H1 (cell line): ENCODE results near the gene CERT1. TPM values are rescaled to one million over a fixed set of nuclear protein-coding genes. Genes with fewer than 3 reads are reported as not detected.

ENCODE experiments used
- CTCF ChIA-PET: fragments of 300-600 bp; sonication (Branson Sonifier 250); formaldehyde crosslinking; loops from one replicate; lab custom pipeline; 2021; ENCODE audit not compliant: partially characterized antibody; lab: Charles Lee
- POLR2A ChIA-PET: fragments of 300-600 bp; sonication (Branson Sonifier 250); formaldehyde crosslinking; loops from one replicate; lab custom pipeline; 2021; ENCODE audit warnings: inconsistent platforms; ENCODE audit not compliant: partially characterized antibody; lab: Charles Lee
- DNase-seq, 2 experiments: peaks; one replicate each; pipeline versions ENCODE4 v3.0.0 to v3.0.0-alpha.2; 2010 to 2022; ENCODE audit warnings: low spot score in 2 of 2, low read depth in 1 of 2, mixed read lengths in 1 of 2
- FAIRE-seq: peaks from 2 replicates; lab custom pipeline; 2011; peaks lifted over from hg19 to GRCh38; lab: Jason Lieb, UNC
- H2AFZ ChIP-seq: 2 replicates; pipeline ENCODE4 v1.8.1; 2012; ENCODE audit warnings: low read length, inconsistent platforms
- H2AK5ac ChIP-seq: 2 replicates; pipeline ENCODE4 v1.6.1; 2013; ENCODE audit warnings: low read depth, low read length
- H2BK120ac ChIP-seq: replicated peaks from 2 replicates; pipeline ENCODE3; 2013; ENCODE audit warnings: low read depth, low read length, inconsistent platforms
- H2BK12ac ChIP-seq: 2 replicates; pipeline ENCODE4 v1.6.1; 2013; ENCODE audit warnings: low read depth, low read length
- H2BK15ac ChIP-seq: 2 replicates; pipeline ENCODE4 v1.6.1; 2013; ENCODE audit warnings: low read length
- H2BK20ac ChIP-seq: 2 replicates; pipeline ENCODE4 v1.6.1; 2013; ENCODE audit warnings: low read length
- H2BK5ac ChIP-seq: 2 replicates; pipeline ENCODE4 v1.6.1; 2013; ENCODE audit warnings: low read depth, low read length
- H3K14ac ChIP-seq: 2 replicates; pipeline ENCODE4 v1.6.1; 2013; ENCODE audit warnings: inconsistent platforms; ENCODE audit not compliant: insufficient read length
- H3K18ac ChIP-seq: 2 replicates; pipeline ENCODE4 v1.6.1; 2013; ENCODE audit warnings: low read length; ENCODE audit errors: extremely low read depth
- H3K23ac ChIP-seq: 2 replicates; pipeline ENCODE4 v1.6.1; 2013; ENCODE audit warnings: inconsistent platforms; ENCODE audit not compliant: insufficient read length
- H3K23me2 ChIP-seq: 2 replicates; pipeline ENCODE4 v1.6.1; 2013; ENCODE audit warnings: low read depth, low read length
- H3K27ac ChIP-seq: 2 replicates; pipeline ENCODE4 v1.6.1; 2011; ENCODE audit warnings: low read depth, low read length, inconsistent platforms
- H3K27me3 ChIP-seq, 4 experiments: replicated peaks in 1 of 4; 1 replicate in 1 of 4; 2 replicates in 3 of 4; pipeline versions ENCODE4 v1.6.1 to v1.8.1; 2011 to 2013; ENCODE audit warnings: low read length in 3 of 4, mild to moderate bottlenecking in 3 of 4, inconsistent platforms in 2 of 4, mixed read lengths in 2 of 4, moderate library complexity in 1 of 4; ENCODE audit not compliant: control insufficient read depth in 3 of 4, insufficient read depth in 3 of 4; ENCODE audit errors: extremely low read depth in 1 of 4
- H3K36me3 ChIP-seq, 4 experiments: 2 replicates each; pipeline versions ENCODE4 v1.6.1 to v1.8.1; 2011 to 2013; ENCODE audit warnings: mild to moderate bottlenecking in 4 of 4, low read length in 3 of 4, moderate library complexity in 2 of 4, control low read depth in 1 of 4, inconsistent platforms in 1 of 4; ENCODE audit not compliant: insufficient read depth in 4 of 4, control insufficient read depth in 2 of 4
- H3K4ac ChIP-seq: replicated peaks from 2 replicates; pipeline ENCODE3; 2013; ENCODE audit warnings: low read length, low read depth, mixed read lengths, inconsistent platforms; ENCODE audit not compliant: insufficient read length
- H3K4me1 ChIP-seq, 4 experiments: replicated peaks in 1 of 4; 1 replicate in 1 of 4; 2 replicates in 3 of 4; pipeline versions ENCODE4 v1.6.1 to v1.8.1; 2011 to 2013; ENCODE audit warnings: low read length in 3 of 4, inconsistent platforms in 2 of 4, mixed read lengths in 1 of 4; ENCODE audit not compliant: insufficient read depth in 4 of 4, control insufficient read depth in 3 of 4
- H3K4me2 ChIP-seq, 2 experiments: 2 replicates each; pipeline versions ENCODE4 v1.6.1 to v1.8.1; 2011 to 2013; ENCODE audit warnings: low read depth in 2 of 2, low read length in 2 of 2, control low read depth in 1 of 2, inconsistent platforms in 1 of 2, mild to moderate bottlenecking in 1 of 2; ENCODE audit not compliant: insufficient read depth in 1 of 2
- H3K4me3 ChIP-seq, 4 experiments: fragments of 200-600, 300-600 bp in 1 of 4; sonication (generic), shearing (Covaris generic), sonication (Bioruptor Twin) in 1 of 4; 2 replicates each; pipeline versions ENCODE4 v1.5.1 to v1.8.1; 2011 to 2016; ENCODE audit warnings: low read length in 4 of 4, low read depth in 3 of 4, control low read depth in 2 of 4, inconsistent platforms in 2 of 4, mild to moderate bottlenecking in 2 of 4, mixed read lengths in 1 of 4, moderate library complexity in 1 of 4; ENCODE audit not compliant: insufficient read depth in 2 of 4; ENCODE audit errors: extremely low read depth in 1 of 4
- H3K56ac ChIP-seq: replicated peaks from 2 replicates; pipeline ENCODE3; 2013; ENCODE audit warnings: low read depth, mild to moderate bottlenecking, mixed read lengths, low read length, inconsistent platforms; ENCODE audit not compliant: insufficient read length
- H3K79me1 ChIP-seq: 2 replicates; pipeline ENCODE4 v1.6.1; 2013; ENCODE audit warnings: low read depth, low read length, control low read depth
- H3K79me2 ChIP-seq, 2 experiments: 2 replicates each; pipeline versions ENCODE4 v1.6.1 to v1.8.1; 2012 to 2013; ENCODE audit warnings: low read length in 2 of 2, mild to moderate bottlenecking in 2 of 2, inconsistent platforms in 1 of 2; ENCODE audit not compliant: insufficient read depth in 2 of 2, control insufficient read depth in 1 of 2
- H3K9ac ChIP-seq, 4 experiments: replicated peaks in 1 of 4; 1 replicate in 1 of 4; 2 replicates in 3 of 4; pipeline versions ENCODE4 v1.6.1 to v1.8.1; 2011 to 2013; ENCODE audit warnings: low read depth in 3 of 4, low read length in 3 of 4, control low read depth in 2 of 4, mild to moderate bottlenecking in 2 of 4, moderate library complexity in 2 of 4, inconsistent platforms in 1 of 4; ENCODE audit errors: extremely low read depth in 1 of 4
- H3K9me3 ChIP-seq, 2 experiments: 2 replicates each; pipeline versions ENCODE4 v1.6.1 to v1.8.1; 2012 to 2013; ENCODE audit warnings: mild to moderate bottlenecking in 2 of 2, moderate library complexity in 2 of 2, control low read depth in 1 of 2, inconsistent platforms in 1 of 2, low read depth in 1 of 2, low read length in 1 of 2, mixed read lengths in 1 of 2; ENCODE audit not compliant: insufficient read depth in 2 of 2
- H4K20me1 ChIP-seq, 2 experiments: replicated peaks in 1 of 2; 2 replicates each; pipeline versions ENCODE3 to v1.8.1; 2011 to 2013; ENCODE audit warnings: inconsistent platforms in 2 of 2, low read length in 2 of 2, mild to moderate bottlenecking in 1 of 2; ENCODE audit not compliant: insufficient read depth in 2 of 2, control insufficient read depth in 1 of 2
- H4K5ac ChIP-seq: 2 replicates; pipeline ENCODE4 v1.6.1; 2013; ENCODE audit warnings: low read length, low read depth, mixed read lengths, inconsistent platforms; ENCODE audit not compliant: insufficient read length
- H4K8ac ChIP-seq: 2 replicates; pipeline ENCODE4 v1.8.0; 2013; ENCODE audit warnings: mild to moderate bottlenecking, moderate library complexity, low read length, inconsistent platforms; ENCODE audit not compliant: insufficient read depth; ENCODE audit errors: extremely low read depth
- H4K91ac ChIP-seq: replicated peaks from 2 replicates; pipeline ENCODE3; 2013; ENCODE audit warnings: low read length, mixed read lengths, inconsistent platforms; ENCODE audit not compliant: insufficient read length
- BACH1 ChIP-seq: IDR thresholded peaks from 2 replicates; pipeline ENCODE4 v1.6.1; 2012; ENCODE audit warnings: low read length, improper control_type of control experiment
- CEBPB ChIP-seq: IDR thresholded peaks from 2 replicates; pipeline ENCODE4 v1.6.1; 2012; ENCODE audit warnings: low read depth, low read length
- CHD1 ChIP-seq: IDR thresholded peaks from 2 replicates; pipeline ENCODE4 v1.6.1; 2012; ENCODE audit warnings: low read depth, low read length, improper control_type of control experiment
- CREB1 ChIP-seq: IDR thresholded peaks from 2 replicates; pipeline ENCODE4 v1.6.1; 2012; ENCODE audit warnings: inconsistent platforms
- JUN ChIP-seq: IDR thresholded peaks from 2 replicates; pipeline ENCODE4 v1.6.1; 2011; ENCODE audit warnings: low read depth, mild to moderate bottlenecking, improper control_type of control experiment, low read length
- KDM5A ChIP-seq: fragments of 200-600 bp; IDR thresholded peaks from 2 replicates; pipeline ENCODE4 v1.7.1; 2012; ENCODE audit warnings: mild to moderate bottlenecking, low read length, inconsistent platforms, mixed read lengths
- PHF8 ChIP-seq: fragments of 200-600 bp; sonication (generic); conservative IDR thresholded peaks from 2 replicates; pipeline ENCODE4 v1.7.1; 2012; ENCODE audit warnings: low read depth, mild to moderate bottlenecking, inconsistent platforms, low read length, moderate library complexity
- RAD21 ChIP-seq, 2 experiments: IDR thresholded peaks in 1 of 2; conservative IDR thresholded peaks in 1 of 2; 2 replicates each; pipeline ENCODE4 v1.6.1; 2011; ENCODE audit warnings: low read depth in 2 of 2, low read length in 2 of 2, improper control_type of control experiment in 1 of 2, inconsistent platforms in 1 of 2, mild to moderate bottlenecking in 1 of 2, moderate library complexity in 1 of 2
- SAP30 ChIP-seq: fragments of 300-600 bp; sonication (generic); IDR thresholded peaks from 2 replicates; pipeline ENCODE4 v1.7.1; 2012; ENCODE audit warnings: low read length, moderate library complexity, mild to moderate bottlenecking, inconsistent platforms; ENCODE audit not compliant: insufficient read depth, insufficient replicate concordance
- SIX5 ChIP-seq: IDR thresholded peaks from 2 replicates; pipeline ENCODE4 v1.6.1; 2011; ENCODE audit warnings: mild to moderate bottlenecking, low read depth, low read length
- SP1 ChIP-seq: IDR thresholded peaks from 2 replicates; pipeline ENCODE4 v1.6.1; 2011; ENCODE audit warnings: low read depth, low read length
- SRF ChIP-seq: IDR thresholded peaks from 2 replicates; pipeline ENCODE4 v1.6.1; 2011; ENCODE audit warnings: mild to moderate bottlenecking, low read depth, low read length, moderate library complexity
- TEAD4 ChIP-seq: IDR thresholded peaks from 2 replicates; pipeline ENCODE4 v1.6.1; 2012; ENCODE audit warnings: low read depth, low read length, inconsistent platforms, mixed read lengths
- WGBS, 2 experiments: shearing (Covaris generic) in 1 of 2; methylation state at CpG; one replicate each; pipeline versions ENCODE4 v1.1.6 to v1.1.7; 2013 to 2015; ENCODE audit warnings: low lambda C conversion rate in 2 of 2, mixed read lengths in 2 of 2, inconsistent platforms in 1 of 2, low coverage in 1 of 2, missing lambda C conversion rate in 1 of 2; ENCODE audit not compliant: insufficient replicate concordance in 2 of 2, insufficient coverage in 1 of 2, insufficient read length in 1 of 2; ENCODE audit errors: extremely low coverage in 1 of 2, missing lambda C conversion rate in 1 of 2; 5-methylcytosine and 5-hydroxymethylcytosine counted together
- polyA plus RNA-seq, 7 experiments: library from polyadenylated mRNA; depleted of rRNA in 3 of 7; stranded (reverse) in 5 of 7; unstranded in 2 of 7; fragments of >200 nt in 5 of 7; fragments of 200-250 nt in 2 of 7; gene quantifications; 1 replicate in 5 of 7; 2 replicates in 1 of 7; 4 replicates in 1 of 7; pipeline versions ENCODE4 v1.2.1 to v1.2.3, GENCODE V29; 2011 to 2013; ENCODE audit warnings: missing spikeins in 2 of 7, mixed read lengths in 2 of 7
- total RNA-seq: library from RNA; stranded (reverse); fragmentation: NEBNext Ultra II Directional; extraction: Animal tissue kit (Norgen Biotek cat#: 25700); gene quantifications from 2 replicates; pipeline ENCODE4 v1.2.1, GENCODE V29; 2021
- TF ChIP-seq, protein P1 (sequence below): IDR thresholded peaks from 2 replicates; pipeline ENCODE4 v1.6.1; 2012; ENCODE audit warnings: inconsistent platforms

Gene CERT1
- total and polyA plus RNA-seq, 2 of the 8 experiments (the other 6 are each of a cell fraction or from before 2014, with no cell fraction given), result 7.8 to 55.3 TPM

DNA sequence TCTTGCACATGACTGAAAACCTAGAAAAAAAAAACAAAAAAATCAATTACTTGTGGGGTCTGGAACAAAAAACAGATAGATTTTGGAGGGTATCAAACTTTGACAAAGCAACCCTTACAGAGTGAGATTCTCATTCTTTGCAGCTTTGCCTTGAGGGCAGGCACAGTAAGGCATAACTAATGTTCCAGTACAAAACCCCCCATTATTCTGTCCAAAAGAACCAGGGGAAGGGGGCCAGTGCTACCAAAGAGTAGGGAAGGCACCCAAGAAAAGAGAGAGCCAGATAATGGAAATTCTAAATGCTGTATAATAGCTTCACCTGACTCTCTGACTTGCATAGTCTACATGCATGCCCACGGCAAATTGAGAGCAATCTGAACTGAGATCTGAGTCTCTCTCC is 13.2 kb upstream of the CERT1 start:
- no peak overlapping the region for H3K4me2 ChIP-seq
- H2AK5ac ChIP-seq, result no peak overlapping the region
- no peak overlapping the region for H4K91ac ChIP-seq
- peaks cover 0 to 8% of the 10 kb centered on the region in 2 experiments; a peak in 1 of 4 replicates for H3K79me2 ChIP-seq
- no peak for DNase-seq
- no peak overlapping the region for H3K14ac ChIP-seq
- H2BK120ac ChIP-seq, result no peak overlapping the region
- H4K5ac ChIP-seq, result no peak overlapping the region
- no peak overlapping the region for H2BK15ac ChIP-seq
- H2BK12ac ChIP-seq, result no peak overlapping the region
- H3K4me1 ChIP-seq, result no peaks in the 10 kb centered on the region; a peak in 1 of 7 replicates
- no peaks in the 10 kb centered on the region for H3K27me3 ChIP-seq
- peaks cover 3 to 7% of the 10 kb centered on the region in 2 experiments; a peak in 2 of 4 replicates for H3K9me3 ChIP-seq
- no peak overlapping the region for H2BK20ac ChIP-seq
- no peak overlapping the region for H4K8ac ChIP-seq
- CTCF ChIA-PET, result no interaction called here
- TF ChIP-seq, protein P1, sequence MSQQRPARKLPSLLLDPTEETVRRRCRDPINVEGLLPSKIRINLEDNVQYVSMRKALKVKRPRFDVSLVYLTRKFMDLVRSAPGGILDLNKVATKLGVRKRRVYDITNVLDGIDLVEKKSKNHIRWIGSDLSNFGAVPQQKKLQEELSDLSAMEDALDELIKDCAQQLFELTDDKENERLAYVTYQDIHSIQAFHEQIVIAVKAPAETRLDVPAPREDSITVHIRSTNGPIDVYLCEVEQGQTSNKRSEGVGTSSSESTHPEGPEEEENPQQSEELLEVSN, result no peak
- TF ChIP-seq RAD21 (IDR thresholded peaks at IDR 0.05 in 1 of 2, conservative IDR thresholded peaks at IDR 0.05 in 1 of 2; ENCODE audit: low read depth in 2 of 2, low read length in 2 of 2) (no peak), CEBPB (no peak), BACH1 (no peak), JUN (no peak), TEAD4 (no peak), SIX5 (no peak), PHF8 (no peak), SAP30 (no peak), CHD1 (no peak), SP1 (no peak), CREB1 (no peak), SRF (no peak), KDM5A (no peak)
- POLR2A ChIA-PET, result no interaction called here
- peaks cover 4% of the 10 kb centered on the region for H3K79me1 ChIP-seq
- no peak overlapping the region for H2AFZ ChIP-seq
- no peak overlapping the region for H2BK5ac ChIP-seq
- H3K23ac ChIP-seq, result no peak overlapping the region
- H3K27ac ChIP-seq, result no peak overlapping the region
- no peaks in the 10 kb centered on the region for H3K36me3 ChIP-seq
- FAIRE-seq, result no peak
- no peaks in the 10 kb centered on the region for H3K23me2 ChIP-seq
- WGBS, 2 experiments, result 94% methylated on average over 1 of the region's 1 CpG; no CpG with 5 or more reads in 1 of the 2 experiments
- no peak overlapping the region for H3K9ac ChIP-seq
- no peak overlapping the region for H3K18ac ChIP-seq
- no peaks in the 10 kb centered on the region for H4K20me1 ChIP-seq
- H3K56ac ChIP-seq, result no peak overlapping the region
- no peak overlapping the region for H3K4ac ChIP-seq
- no peak overlapping the region for H3K4me3 ChIP-seq
